MM.1S (cell line): ENCODE results near the gene KRT79.

Experiments used
- EZH2 ChIP-seq: fragments of 300-600 bp; sonication (generic); optimal IDR thresholded peaks from 2 replicates; pipeline ENCODE3; 2017; ENCODE audit warnings: low read depth, mild to moderate bottlenecking, antibody characterized with exemption, low read length, mixed read lengths
- EZH2phosphoT487 ChIP-seq: fragments of 300-600 bp; sonication (generic); IDR thresholded peaks from 2 replicates; pipeline ENCODE4 v1.6.1; 2018; ENCODE audit warnings: antibody characterized with exemption, low read length
- TF ChIP-seq, protein P1 (sequence below): fragments of 300-600 bp; sonication (generic); IDR thresholded peaks from 2 replicates; pipeline ENCODE4 v1.5.1; 2016; ENCODE audit warnings: antibody characterized with exemption, low read length, mixed read lengths

DNA sequence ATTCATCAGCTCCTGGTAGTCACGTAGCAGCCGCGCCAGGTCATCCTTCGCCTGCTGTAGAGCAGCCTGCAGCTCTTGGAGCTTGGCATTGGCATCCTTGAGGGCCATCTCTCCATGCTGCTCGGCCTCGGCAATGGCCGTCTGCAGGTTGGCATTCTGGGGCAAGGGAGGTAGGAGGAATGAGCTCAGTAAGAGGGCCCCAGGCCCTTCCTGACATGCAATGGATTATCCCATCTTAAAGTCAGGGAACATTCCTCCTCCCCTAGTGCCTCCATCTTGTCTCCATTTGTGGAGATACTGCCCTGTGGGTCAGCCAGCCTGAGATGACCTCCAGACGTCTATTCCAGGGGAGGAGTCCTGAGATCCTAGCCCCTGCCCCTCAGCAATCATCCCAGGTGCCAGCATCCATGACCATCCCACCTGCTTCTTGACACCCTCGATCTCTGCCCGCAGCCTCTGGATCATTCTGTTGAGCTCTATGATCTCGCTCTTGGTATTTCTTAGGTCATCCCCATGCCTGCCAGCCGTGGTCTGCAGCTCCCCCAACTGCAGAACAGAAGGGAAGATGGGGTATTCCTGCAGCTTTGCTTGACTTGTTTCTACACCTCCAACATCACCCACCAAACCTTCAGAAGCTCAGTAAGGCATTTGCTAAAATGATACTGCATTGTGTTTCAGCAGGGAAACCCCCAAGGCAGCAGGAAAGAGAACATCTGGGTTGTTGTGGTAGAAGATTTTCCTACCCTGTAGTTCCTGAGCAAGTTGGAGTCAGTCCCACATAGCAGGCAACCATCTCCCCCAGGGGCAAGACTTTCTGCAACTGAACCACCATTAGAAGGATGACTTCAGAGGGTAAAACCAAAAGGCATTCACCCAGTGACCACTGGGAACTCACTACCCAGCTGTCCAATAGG is 42.6 kb downstream of the KRT79 start:
- TF ChIP-seq, protein P1, sequence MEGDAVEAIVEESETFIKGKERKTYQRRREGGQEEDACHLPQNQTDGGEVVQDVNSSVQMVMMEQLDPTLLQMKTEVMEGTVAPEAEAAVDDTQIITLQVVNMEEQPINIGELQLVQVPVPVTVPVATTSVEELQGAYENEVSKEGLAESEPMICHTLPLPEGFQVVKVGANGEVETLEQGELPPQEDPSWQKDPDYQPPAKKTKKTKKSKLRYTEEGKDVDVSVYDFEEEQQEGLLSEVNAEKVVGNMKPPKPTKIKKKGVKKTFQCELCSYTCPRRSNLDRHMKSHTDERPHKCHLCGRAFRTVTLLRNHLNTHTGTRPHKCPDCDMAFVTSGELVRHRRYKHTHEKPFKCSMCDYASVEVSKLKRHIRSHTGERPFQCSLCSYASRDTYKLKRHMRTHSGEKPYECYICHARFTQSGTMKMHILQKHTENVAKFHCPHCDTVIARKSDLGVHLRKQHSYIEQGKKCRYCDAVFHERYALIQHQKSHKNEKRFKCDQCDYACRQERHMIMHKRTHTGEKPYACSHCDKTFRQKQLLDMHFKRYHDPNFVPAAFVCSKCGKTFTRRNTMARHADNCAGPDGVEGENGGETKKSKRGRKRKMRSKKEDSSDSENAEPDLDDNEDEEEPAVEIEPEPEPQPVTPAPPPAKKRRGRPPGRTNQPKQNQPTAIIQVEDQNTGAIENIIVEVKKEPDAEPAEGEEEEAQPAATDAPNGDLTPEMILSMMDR = no peak
- TF ChIP-seq EZH2phosphoT487 = no peak
- TF ChIP-seq EZH2 = no peak
